Measurements from ENCODE around the gene MLLT1. TPM values are rescaled to one million over a fixed set of nuclear protein-coding genes. Genes with fewer than 3 reads are reported as not detected.

Gene MLLT1
- total RNA-seq, 1 experiment from 2014 or later = 55.0 TPM

GRCh38 chr19:6247007-6247288 is 32.8 kb downstream of the MLLT1 start:
- peaks cover 0 to 16% of the 10 kb centered on the region in 2 experiments; a peak in 1 of 4 replicates for H3K36me3 ChIP-seq (ENCODE audit: control insufficient read depth in 1 of 2, insufficient read depth in 2 of 2, low read length in 2 of 2)
- H3K4me3 ChIP-seq (replicated peaks in 1 of 2; ENCODE audit: low read depth in 1 of 2, low read length in 2 of 2) = no peak overlapping the region
- H3K9ac ChIP-seq (ENCODE audit: low read length) = no peak overlapping the region
- ATAC-seq (no peak), DNase-seq (ENCODE audit: low read depth, low spot score) (no peak)
- no peak overlapping the region for H2AFZ ChIP-seq (ENCODE audit: low read depth, low read length, poor library complexity, severe bottlenecking)
- BruUV-seq (replicated peaks) = no TSS peak
- H3K4me2 ChIP-seq (ENCODE audit: low read length) = no peak overlapping the region
- POLR2A ChIA-PET = no interaction called here
- intact Hi-C loops (cut with micrococcal nuclease) = no loop called here
- H3K4me1 ChIP-seq (ENCODE audit: control insufficient read depth in 1 of 2, insufficient read depth in 2 of 2, low read length in 2 of 2) = peaks cover 0 to 5% of the 10 kb centered on the region in 2 experiments; a peak in 2 of 4 replicates
- TF ChIP-seq TCF7L2 (IDR thresholded peaks at IDR 0.05; ENCODE audit: borderline replicate concordance, extremely low read depth, insufficient read depth, insufficient read length) (no peak), ZNF274 (IDR thresholded peaks at IDR 0.05; ENCODE audit: low read depth, low read length) (no peak), SP1 (IDR thresholded peaks at IDR 0.05; ENCODE audit: low read depth) (no peak), YY1 (IDR thresholded peaks at IDR 0.05; ENCODE audit: extremely low read depth, insufficient replicate concordance, low read depth, low read length) (no peak), ZFX (IDR thresholded peaks at IDR 0.05) (no peak), MAX (IDR thresholded peaks at IDR 0.05) (no peak), EZH2phosphoT487 (IDR thresholded peaks at IDR 0.05; ENCODE audit: borderline replicate concordance) (no peak), POLR2A (IDR thresholded peaks at IDR 0.05; ENCODE audit: borderline replicate concordance, extremely low read depth, insufficient read depth, insufficient read length) (no peak), ATF3 (IDR thresholded peaks at IDR 0.05) (no peak), CEBPB (IDR thresholded peaks at IDR 0.05; ENCODE audit: low read depth) (no peak), EGR1 (IDR thresholded peaks at IDR 0.05; ENCODE audit: low read depth) (no peak), POLR2AphosphoS5 (IDR thresholded peaks at IDR 0.05; ENCODE audit: low read depth, low read length) (no peak), SIN3A (IDR thresholded peaks at IDR 0.05; ENCODE audit: low read depth) (no peak), JUND (IDR thresholded peaks at IDR 0.05) (no peak), EZH2 (IDR thresholded peaks at IDR 0.05) (no peak), RAD21 (IDR thresholded peaks at IDR 0.05; ENCODE audit: low read depth) (no peak), CBX3 (IDR thresholded peaks at IDR 0.05; ENCODE audit: low read depth) (no peak)
- TF ChIP-seq, protein P1, sequence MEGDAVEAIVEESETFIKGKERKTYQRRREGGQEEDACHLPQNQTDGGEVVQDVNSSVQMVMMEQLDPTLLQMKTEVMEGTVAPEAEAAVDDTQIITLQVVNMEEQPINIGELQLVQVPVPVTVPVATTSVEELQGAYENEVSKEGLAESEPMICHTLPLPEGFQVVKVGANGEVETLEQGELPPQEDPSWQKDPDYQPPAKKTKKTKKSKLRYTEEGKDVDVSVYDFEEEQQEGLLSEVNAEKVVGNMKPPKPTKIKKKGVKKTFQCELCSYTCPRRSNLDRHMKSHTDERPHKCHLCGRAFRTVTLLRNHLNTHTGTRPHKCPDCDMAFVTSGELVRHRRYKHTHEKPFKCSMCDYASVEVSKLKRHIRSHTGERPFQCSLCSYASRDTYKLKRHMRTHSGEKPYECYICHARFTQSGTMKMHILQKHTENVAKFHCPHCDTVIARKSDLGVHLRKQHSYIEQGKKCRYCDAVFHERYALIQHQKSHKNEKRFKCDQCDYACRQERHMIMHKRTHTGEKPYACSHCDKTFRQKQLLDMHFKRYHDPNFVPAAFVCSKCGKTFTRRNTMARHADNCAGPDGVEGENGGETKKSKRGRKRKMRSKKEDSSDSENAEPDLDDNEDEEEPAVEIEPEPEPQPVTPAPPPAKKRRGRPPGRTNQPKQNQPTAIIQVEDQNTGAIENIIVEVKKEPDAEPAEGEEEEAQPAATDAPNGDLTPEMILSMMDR (IDR thresholded peaks at IDR 0.05 in 2 of 3, conservative IDR thresholded peaks at IDR 0.05 in 1 of 3; ENCODE audit: borderline replicate concordance in 1 of 3, insufficient read depth in 1 of 3, low read depth in 2 of 3, low read length in 2 of 3) = no peak
- H3K9me3 ChIP-seq (ENCODE audit: control insufficient read depth in 1 of 2, insufficient read depth in 1 of 2, low read depth in 1 of 2, low read length in 2 of 2) = no peaks in the 10 kb centered on the region
- no peak overlapping the region for H3K27ac ChIP-seq (ENCODE audit: low read depth, low read length)
- no peaks in the 10 kb centered on the region for H3K9me2 ChIP-seq (ENCODE audit: insufficient read depth)
- H3K79me2 ChIP-seq (ENCODE audit: insufficient read depth, low read length) = peaks cover 90% of the 10 kb centered on the region
- RAD21 ChIA-PET (ENCODE audit: low non-redundant PET in 1 of 2, low total read pairs in 2 of 2, uncharacterized antibody in 2 of 2, unreplicated experiment in 2 of 2) = no interaction called here
- no peaks in the 10 kb centered on the region; the same call in 1 of the 2 replicates for H4K20me1 ChIP-seq (ENCODE audit: insufficient read depth)
- H3K27me3 ChIP-seq (ENCODE audit: insufficient read depth, low read length) = no peaks in the 10 kb centered on the region
- CTCF ChIA-PET = no interaction called here
